Esophagus muscularis mucosa (tissue), 4 donors: ENCODE data around the gene TEC.

Source experiments
- EP300 ChIP-seq: sonication (generic); formaldehyde crosslinking; IDR thresholded peaks from one replicate; pipeline ENCODE4 v1.6.1; 2017; ENCODE audit warnings: antibody characterized with exemption
- POLR2A ChIP-seq: fragments of 450-650 bp; IDR thresholded peaks from one replicate; pipeline ENCODE4 v1.6.1; 2017; ENCODE audit warnings: antibody characterized with exemption, moderate library complexity, mild to moderate bottlenecking, low read depth
- TF ChIP-seq, protein P1 (sequence below), 3 experiments: fragments of 200-600 bp in 2 of 3; fragments of 450-650 bp in 1 of 3; sonication (generic) in 2 of 3; IDR thresholded peaks; one replicate each; pipeline ENCODE4 v1.5.1; 2017 to 2019; ENCODE audit warnings: antibody characterized with exemption in 3 of 3, mild to moderate bottlenecking in 2 of 3, moderate library complexity in 1 of 3

- TF ChIP-seq, protein P1, sequence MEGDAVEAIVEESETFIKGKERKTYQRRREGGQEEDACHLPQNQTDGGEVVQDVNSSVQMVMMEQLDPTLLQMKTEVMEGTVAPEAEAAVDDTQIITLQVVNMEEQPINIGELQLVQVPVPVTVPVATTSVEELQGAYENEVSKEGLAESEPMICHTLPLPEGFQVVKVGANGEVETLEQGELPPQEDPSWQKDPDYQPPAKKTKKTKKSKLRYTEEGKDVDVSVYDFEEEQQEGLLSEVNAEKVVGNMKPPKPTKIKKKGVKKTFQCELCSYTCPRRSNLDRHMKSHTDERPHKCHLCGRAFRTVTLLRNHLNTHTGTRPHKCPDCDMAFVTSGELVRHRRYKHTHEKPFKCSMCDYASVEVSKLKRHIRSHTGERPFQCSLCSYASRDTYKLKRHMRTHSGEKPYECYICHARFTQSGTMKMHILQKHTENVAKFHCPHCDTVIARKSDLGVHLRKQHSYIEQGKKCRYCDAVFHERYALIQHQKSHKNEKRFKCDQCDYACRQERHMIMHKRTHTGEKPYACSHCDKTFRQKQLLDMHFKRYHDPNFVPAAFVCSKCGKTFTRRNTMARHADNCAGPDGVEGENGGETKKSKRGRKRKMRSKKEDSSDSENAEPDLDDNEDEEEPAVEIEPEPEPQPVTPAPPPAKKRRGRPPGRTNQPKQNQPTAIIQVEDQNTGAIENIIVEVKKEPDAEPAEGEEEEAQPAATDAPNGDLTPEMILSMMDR (IDR thresholded peaks at IDR 0.05) = no peak
- TF ChIP-seq POLR2A = no peak
- TF ChIP-seq EP300 = no peak
Observed at GRCh38 chr4:48243429-48243828, 26.2 kb downstream of the TEC start.
